Panc1 (cell line): ENCODE results near the gene CBARP. TPM values are rescaled to one million over a fixed set of nuclear protein-coding genes. Genes with fewer than 3 reads are reported as not detected.

Source experiments
- ATAC-seq: fragments of 200-7000 bp; cut with Tn5 transposase; 2 replicates; pipeline ENCODE4 v1.9.1; 2020; ENCODE audit warnings: mild to moderate bottlenecking, moderate library complexity
- BruUV-seq: library from RNA; stranded (reverse); fragments of 400-500 nt; replicated peaks from 2 replicates; lab custom pipeline; 2021; lab: Mats Ljungman, UMichigan
- CTCF ChIA-PET: fragments of 300-600 bp; sonication (Branson Sonifier 250); formaldehyde crosslinking; loops from one replicate; lab custom pipeline; 2022; ENCODE audit warnings: antibody characterized with exemption; lab: Charles Lee
- POLR2A ChIA-PET: fragments of 300-600 bp; sonication (Branson Sonifier 250); formaldehyde crosslinking; loops from one replicate; lab custom pipeline; 2022; ENCODE audit warnings: antibody characterized with exemption; lab: Charles Lee
- DNase-seq: peaks from one replicate; pipeline ENCODE4 v3.0.0-alpha.2; 2010; ENCODE audit warnings: low read depth, low spot score
- H3K27ac ChIP-seq: 2 replicates; pipeline ENCODE4 v1.5.1; 2011; ENCODE audit warnings: mild to moderate bottlenecking, low read length, inconsistent platforms
- H3K27me3 ChIP-seq: fragments of 200-500 bp; sonication (Bioruptor generic); 2 replicates; pipeline ENCODE4 v1.6.0; 2014; ENCODE audit warnings: low read length, inconsistent platforms; ENCODE audit not compliant: control insufficient read depth, insufficient read depth
- H3K36me3 ChIP-seq: fragments of 200-500 bp; sonication (Bioruptor generic); 2 replicates; pipeline ENCODE4 v1.5.1; 2014; ENCODE audit warnings: inconsistent platforms, mild to moderate bottlenecking, low read length, moderate library complexity; ENCODE audit not compliant: control insufficient read depth, insufficient read depth
- H3K4me1 ChIP-seq: 2 replicates; pipeline ENCODE4 v1.5.1; 2011; ENCODE audit warnings: inconsistent platforms, mild to moderate bottlenecking, low read length, moderate library complexity; ENCODE audit not compliant: control insufficient read depth, insufficient read depth
- H3K4me3 ChIP-seq, 2 experiments: 2 replicates each; pipeline ENCODE4 v1.5.1; 2011 to 2012; ENCODE audit warnings: low read depth in 2 of 2, low read length in 2 of 2, mild to moderate bottlenecking in 2 of 2, inconsistent platforms in 1 of 2, moderate library complexity in 1 of 2
- H3K9me3 ChIP-seq: fragments of 200-500 bp; sonication (Bioruptor generic); 2 replicates; pipeline ENCODE4 v1.5.1; 2014; ENCODE audit warnings: low read depth, mild to moderate bottlenecking, inconsistent platforms, low read length, moderate library complexity; ENCODE audit not compliant: control insufficient read depth, insufficient read depth
- CTCF ChIP-seq: fragments of 450-650 bp; IDR thresholded peaks from 2 replicates; pipeline ENCODE4 v1.5.1; 2017; ENCODE audit warnings: mild to moderate bottlenecking
- POLR2AphosphoS5 ChIP-seq: IDR thresholded peaks from 2 replicates; pipeline ENCODE4 v1.6.1; 2012; ENCODE audit warnings: mild to moderate bottlenecking, low read depth, low read length, moderate library complexity
- REST ChIP-seq, 2 experiments: IDR thresholded peaks; 2 replicates each; pipeline ENCODE4 v1.6.1; 2011 to 2012; ENCODE audit warnings: low read depth in 2 of 2, control low read depth in 1 of 2, low read length in 1 of 2, mild to moderate bottlenecking in 1 of 2, moderate library complexity in 1 of 2; ENCODE audit not compliant: insufficient read depth in 1 of 2
- SIN3A ChIP-seq: IDR thresholded peaks from 2 replicates; pipeline ENCODE4 v1.6.1; 2012; ENCODE audit warnings: low read depth, mild to moderate bottlenecking, low read length, moderate library complexity, borderline replicate concordance; ENCODE audit not compliant: insufficient read depth
- TCF7L2 ChIP-seq: IDR thresholded peaks from 2 replicates; pipeline ENCODE4 v1.6.1; 2011; ENCODE audit warnings: mild to moderate bottlenecking, low read depth, low read length, inconsistent platforms
- in situ Hi-C: cut with HindIII; loops from 2 replicates; pipeline ENCODE4 v1.10.0; 2016; ENCODE audit warnings: low sequenced_read_pairs, low pct_unique_long_range_greater_than_20kb
- intact Hi-C: fragments of 100-400 bp; cut with micrococcal nuclease; formaldehyde crosslinking; loops from one replicate; pipeline ENCODE4 v1.10.0; 2022; ENCODE audit not compliant: unreplicated experiment
- total RNA-seq: library from RNA; stranded (reverse); gene quantifications from one replicate; pipeline ENCODE4 v1.2.1, GENCODE V29; 2021; ENCODE audit not compliant: unreplicated experiment

The CBARP gene
- total RNA-seq, 1 experiment from 2014 or later: 14.5 TPM

DNA sequence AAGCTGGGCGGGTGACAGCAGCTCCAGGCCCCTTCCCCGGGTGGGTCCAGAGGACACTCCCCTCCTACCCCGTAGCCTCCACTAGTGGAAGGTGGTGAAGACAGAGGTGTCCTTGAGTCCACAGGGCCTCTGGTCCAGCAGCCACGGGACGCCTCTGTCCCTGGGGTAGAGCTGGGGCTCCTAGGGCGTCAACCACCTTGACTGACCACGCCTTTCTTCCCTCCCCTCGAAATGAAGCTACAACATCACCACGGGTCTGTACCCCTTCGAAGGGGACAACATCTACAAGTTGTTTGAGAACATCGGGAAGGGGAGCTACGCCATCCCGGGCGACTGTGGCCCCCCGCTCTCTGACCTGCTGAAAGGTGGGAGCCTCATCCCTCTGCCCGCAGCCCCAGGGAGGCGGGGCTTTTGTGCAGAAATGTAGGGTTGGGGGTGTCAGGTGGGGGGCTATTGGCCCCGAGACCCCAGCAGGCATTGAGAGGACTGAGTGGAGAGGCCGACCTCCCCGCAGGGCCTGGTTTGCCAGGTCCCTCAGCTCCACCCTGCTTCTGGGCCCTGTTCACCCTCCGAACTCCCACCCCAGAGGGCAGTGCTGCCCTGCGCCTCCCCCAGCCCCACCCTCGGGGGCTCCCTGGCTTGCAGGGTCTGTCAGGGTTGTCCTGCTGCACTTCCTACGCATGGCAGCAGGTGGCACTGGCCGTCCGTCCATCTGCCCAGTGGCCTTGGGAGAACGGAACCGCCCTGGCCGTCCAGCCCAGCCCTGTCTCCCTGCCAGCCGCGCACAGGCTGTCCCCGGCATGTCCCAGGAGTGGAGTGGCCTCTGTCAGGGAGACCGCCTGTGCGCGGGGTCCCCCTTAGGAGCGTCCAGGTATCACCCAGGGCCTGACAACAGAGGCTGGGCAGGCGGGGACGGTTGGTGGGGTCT lies 16.6 kb downstream of the CBARP start:
- ATAC-seq (peak; percentile 47), DNase-seq (no peak)
- Histone ChIP-seq H3K27me3 (no peaks in the 10 kb centered on the region), H3K36me3 (no peaks in the 10 kb centered on the region), H3K9me3 (no peaks in the 10 kb centered on the region), H3K4me1 (peaks cover 8% of the 10 kb centered on the region), H3K4me3 (no peak overlapping the region), H3K27ac (no peak overlapping the region)
- intact Hi-C loops (no loop called here), in situ Hi-C loops (no loop called here)
- ChIA-PET POLR2A (no interaction called here), CTCF (interaction anchor here (0.6 kb wide), 3 partner anchors 45 to 200 kb away, joined by 3 to 17 read pairs (median 3); partner anchors contain the start of gene TMEM259)
- TF ChIP-seq CTCF (peak; percentile 76), POLR2AphosphoS5 (no peak)
- no TSS peak for BruUV-seq

DNA sequence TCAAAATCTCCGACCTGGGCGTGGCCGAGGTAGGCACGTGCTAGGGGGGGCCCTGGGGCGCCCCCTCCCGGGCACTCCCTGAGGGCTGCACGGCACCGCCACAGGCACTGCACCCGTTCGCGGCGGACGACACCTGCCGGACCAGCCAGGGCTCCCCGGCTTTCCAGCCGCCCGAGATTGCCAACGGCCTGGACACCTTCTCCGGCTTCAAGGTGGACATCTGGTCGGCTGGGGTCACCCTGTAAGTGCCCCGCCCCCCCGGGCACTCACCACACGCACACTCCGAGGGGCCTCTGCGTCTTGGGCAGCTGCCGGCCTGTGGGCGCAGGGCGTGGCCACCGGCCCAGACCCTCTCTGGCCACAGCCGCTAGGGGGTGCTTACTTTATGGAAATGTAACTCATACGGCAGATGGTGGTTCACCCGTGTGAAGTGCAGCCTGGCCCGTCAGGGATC lies 17.3 kb downstream of the CBARP start:
- intact Hi-C loops (no loop called here), in situ Hi-C loops (no loop called here)
- Histone ChIP-seq H3K4me1 (peaks cover 15% of the 10 kb centered on the region), H3K27me3 (no peaks in the 10 kb centered on the region), H3K36me3 (no peaks in the 10 kb centered on the region), H3K9me3 (no peaks in the 10 kb centered on the region), H3K27ac (no peak overlapping the region), H3K4me3 (no peak overlapping the region)
- CTCF ChIA-PET: interaction anchor here (0.6 kb wide), 1 partner anchor 192 kb away, joined by 17 read pairs; no protein-coding TSS in a partner anchor
- no TSS peak for BruUV-seq
- DNase-seq (no peak), ATAC-seq (peak; percentile 61)
- POLR2A ChIA-PET: no interaction called here
- TF ChIP-seq CTCF: peak; percentile 66
- TF ChIP-seq POLR2AphosphoS5: no peak; the same call in 1 of the 2 replicates

DNA sequence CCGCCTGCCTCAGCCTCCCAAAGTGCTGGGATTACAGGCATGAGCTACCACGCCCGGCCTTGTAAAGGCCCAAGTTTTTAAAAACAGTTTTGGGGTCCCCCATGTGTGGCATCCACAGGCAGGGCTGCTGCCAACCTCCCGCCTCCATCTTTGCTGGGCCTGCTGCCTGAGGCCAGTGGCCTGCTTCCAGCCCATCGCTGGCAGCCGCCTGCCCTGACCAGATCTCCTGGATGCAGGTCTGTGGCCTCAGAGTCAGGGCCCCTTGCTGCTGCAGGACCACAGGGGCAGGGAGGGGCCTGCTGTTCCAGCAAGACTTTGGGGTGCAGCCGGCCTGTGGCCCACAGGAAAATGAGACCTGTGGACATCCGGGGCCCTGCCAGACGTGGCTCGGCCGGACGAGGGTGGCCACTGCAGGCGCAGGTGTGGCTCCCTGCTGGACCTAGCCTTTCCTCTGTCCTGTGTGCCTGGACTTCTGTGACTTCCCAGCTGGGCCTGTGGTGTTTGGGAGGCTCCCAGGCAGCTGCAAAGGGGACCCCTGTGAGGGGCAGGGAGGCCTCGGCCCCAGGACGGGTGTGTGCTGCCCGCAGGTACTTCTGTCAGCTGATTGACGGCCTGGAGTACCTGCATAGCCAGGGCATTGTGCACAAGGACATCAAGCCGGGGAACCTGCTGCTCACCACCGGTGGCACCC lies 17.9 kb downstream of the CBARP start:
- Histone ChIP-seq H3K36me3 (no peaks in the 10 kb centered on the region), H3K4me1 (peaks cover 21% of the 10 kb centered on the region), H3K27ac (0 out of 2 replicates have a peak overlapping the region, but pooled peaks have one; percentile 7), H3K9me3 (no peaks in the 10 kb centered on the region), H3K4me3 (no peak overlapping the region), H3K27me3 (no peaks in the 10 kb centered on the region)
- ChIA-PET POLR2A (no interaction called here), CTCF (no interaction called here)
- ATAC-seq (no peak), DNase-seq (no peak)
- TF ChIP-seq SIN3A: no peak
- TF ChIP-seq POLR2AphosphoS5: no peak
- no peak for TF ChIP-seq REST (IDR thresholded peaks at IDR 0.05; ENCODE audit: insufficient read depth in 1 of 2, low read depth in 2 of 2, low read length in 1 of 2)
- no peak for TF ChIP-seq CTCF
- TF ChIP-seq TCF7L2: no peak
- BruUV-seq: no TSS peak
- intact Hi-C loops: no loop called here
- in situ Hi-C loops: no loop called here
